Measurements from ENCODE around the gene MS4A10. TPM values are rescaled to one million over a fixed set of nuclear protein-coding genes. Genes with fewer than 3 reads are reported as not detected.

The MS4A10 gene
- total RNA-seq, 1 experiment from 2014 or later, result not detected

- no peaks in the 10 kb centered on the region for H3K36me3 ChIP-seq (ENCODE audit: control insufficient read depth in 1 of 2, insufficient read depth in 2 of 2, low read length in 2 of 2)
- H2AFZ ChIP-seq (ENCODE audit: low read depth, low read length, poor library complexity, severe bottlenecking), result no peak overlapping the region
- CTCF ChIA-PET, result interaction anchor here (0.6 kb wide), 1 partner anchor 45 kb away, joined by 3 read pairs; no protein-coding TSS in a partner anchor
- no peak overlapping the region for H3K4me3 ChIP-seq (replicated peaks in 1 of 2; ENCODE audit: low read depth in 1 of 2, low read length in 2 of 2)
- ATAC-seq, result no peak
- no peaks in the 10 kb centered on the region for H3K4me1 ChIP-seq (ENCODE audit: control insufficient read depth in 1 of 2, insufficient read depth in 2 of 2, low read length in 2 of 2)
- TF ChIP-seq ZBTB33 (IDR thresholded peaks at IDR 0.05; ENCODE audit: extremely low read depth, insufficient replicate concordance, low read length) (no peak), POLR2AphosphoS5 (IDR thresholded peaks at IDR 0.05; ENCODE audit: low read depth, low read length) (no peak), YY1 (IDR thresholded peaks at IDR 0.05; ENCODE audit: extremely low read depth, insufficient replicate concordance, low read depth, low read length) (no peak), FOSL1 (IDR thresholded peaks at IDR 0.05; ENCODE audit: low read depth) (no peak), EZH2 (IDR thresholded peaks at IDR 0.05) (no peak), RAD21 (IDR thresholded peaks at IDR 0.05; ENCODE audit: low read depth) (no peak), MAX (IDR thresholded peaks at IDR 0.05) (no peak), SP1 (IDR thresholded peaks at IDR 0.05; ENCODE audit: low read depth) (no peak), EZH2phosphoT487 (IDR thresholded peaks at IDR 0.05; ENCODE audit: borderline replicate concordance) (no peak), ZNF274 (IDR thresholded peaks at IDR 0.05; ENCODE audit: low read depth, low read length) (no peak), REST (IDR thresholded peaks at IDR 0.05; ENCODE audit: low read depth) (no peak)
- no peak overlapping the region for H3K9ac ChIP-seq (ENCODE audit: low read length)
- RAD21 ChIA-PET (ENCODE audit: low non-redundant PET in 1 of 2, low total read pairs in 2 of 2, uncharacterized antibody in 2 of 2, unreplicated experiment in 2 of 2), result no interaction called here
- POLR2A ChIA-PET, result interaction anchor here (0.6 to 0.7 kb wide), 2 partner anchors 10 to 471 kb away, joined by 3 read pairs; no protein-coding TSS in a partner anchor
- no peak for DNase-seq (ENCODE audit: low read depth, low spot score)
- H3K4me2 ChIP-seq (ENCODE audit: low read length), result no peak overlapping the region
- H4K20me1 ChIP-seq (ENCODE audit: insufficient read depth), result no peaks in the 10 kb centered on the region
- intact Hi-C loops (cut with micrococcal nuclease), result no loop called here
- no peaks in the 10 kb centered on the region for H3K27me3 ChIP-seq (ENCODE audit: insufficient read depth, low read length)
- peaks cover 0 to 4% of the 10 kb centered on the region in 2 experiments; a peak in 1 of 4 replicates for H3K9me3 ChIP-seq (ENCODE audit: control insufficient read depth in 1 of 2, insufficient read depth in 1 of 2, low read depth in 1 of 2, low read length in 2 of 2)
- BruUV-seq (replicated peaks), result no TSS peak
- H3K79me2 ChIP-seq (ENCODE audit: insufficient read depth, low read length), result no peaks in the 10 kb centered on the region
- H3K27ac ChIP-seq (ENCODE audit: low read depth, low read length), result no peak overlapping the region
- no peaks in the 10 kb centered on the region for H3K9me2 ChIP-seq (ENCODE audit: insufficient read depth)
Measured at GRCh38 chr11:60786811-60787567, 1.9 kb downstream of the MS4A10 start.

All from HCT116 (cell line).